ENCODE data around the gene LINC00237. TPM values are rescaled to one million over a fixed set of nuclear protein-coding genes. Genes with fewer than 3 reads are reported as not detected.

Gene LINC00237
- total and polyA plus RNA-seq, 2 of the 8 experiments (the other 6 are each of a cell fraction or from before 2014, with no cell fraction given) = 0.28 to 1.4 TPM

- no peaks in the 10 kb centered on the region for H3K36me3 ChIP-seq (ENCODE audit: control insufficient read depth in 2 of 4, insufficient read depth in 4 of 4, low read length in 3 of 4)
- ChIA-PET POLR2A (ENCODE audit: partially characterized antibody) (interaction anchor here (0.7 to 1.6 kb wide), 2 partner anchors 21 to 38 kb away, joined by 3 read pairs; no protein-coding TSS in a partner anchor), CTCF (ENCODE audit: partially characterized antibody) (interaction anchor here (0.8 to 1.9 kb wide), 2 partner anchors 109 to 173 kb away, joined by 3 to 4 read pairs; no protein-coding TSS in a partner anchor)
- FAIRE-seq (no peak), DNase-seq (ENCODE audit: low read depth in 1 of 2, low spot score in 2 of 2) (peak in 1 of 2 experiments; percentile 39)
- H3K23ac ChIP-seq (ENCODE audit: insufficient read length) = no peak overlapping the region
- no peak overlapping the region for H2BK120ac ChIP-seq (replicated peaks; ENCODE audit: low read depth, low read length)
- H2AK5ac ChIP-seq (ENCODE audit: low read depth, low read length) = no peak overlapping the region
- no peak overlapping the region for H3K4ac ChIP-seq (replicated peaks; ENCODE audit: insufficient read length, low read depth, low read length)
- H2BK20ac ChIP-seq (ENCODE audit: low read length) = no peak overlapping the region
- 91% methylated on average over 7 of the region's 7 CpGs; no CpG with 5 or more reads in 1 of the 2 experiments for WGBS, 2 experiments (ENCODE audit: extremely low coverage in 1 of 2, insufficient coverage in 1 of 2, insufficient read length in 1 of 2, insufficient replicate concordance in 2 of 2, low coverage in 1 of 2, low lambda C conversion rate in 2 of 2, missing lambda C conversion rate in 1 of 2)
- no peaks in the 10 kb centered on the region for H3K27me3 ChIP-seq (replicated peaks in 1 of 4; ENCODE audit: control insufficient read depth in 3 of 4, extremely low read depth in 1 of 4, insufficient read depth in 3 of 4, low read length in 3 of 4)
- no peak overlapping the region for H3K18ac ChIP-seq (ENCODE audit: extremely low read depth, low read length)
- TF ChIP-seq BACH1 (IDR thresholded peaks at IDR 0.05; ENCODE audit: low read length) = no peak
- TF ChIP-seq ASH2L (IDR thresholded peaks at IDR 0.05; ENCODE audit: low read length) = no peak
- TF ChIP-seq RNF2 (IDR thresholded peaks at IDR 0.05; ENCODE audit: borderline replicate concordance, low read depth, low read length, missing control alignments, poor library complexity, severe bottlenecking) = no peak
- TF ChIP-seq SUZ12 (IDR thresholded peaks at IDR 0.05; ENCODE audit: low read length) = no peak
- no peak overlapping the region for H3K14ac ChIP-seq (ENCODE audit: insufficient read length)
- H4K8ac ChIP-seq (ENCODE audit: extremely low read depth, insufficient read depth, low read length) = no peak overlapping the region
- H3K4me3 ChIP-seq (ENCODE audit: extremely low read depth in 1 of 4, insufficient read depth in 2 of 4, low read depth in 3 of 4, low read length in 4 of 4) = no peak overlapping the region
- H3K56ac ChIP-seq (replicated peaks; ENCODE audit: insufficient read length, low read depth, low read length) = no peak overlapping the region
- H3K9ac ChIP-seq (replicated peaks in 1 of 4; ENCODE audit: extremely low read depth in 1 of 4, low read depth in 3 of 4, low read length in 3 of 4) = no peak overlapping the region
- H2BK15ac ChIP-seq (ENCODE audit: low read length) = no peak overlapping the region
- H2BK5ac ChIP-seq (ENCODE audit: low read depth, low read length) = no peak overlapping the region
- no peaks in the 10 kb centered on the region for H3K23me2 ChIP-seq (ENCODE audit: low read depth, low read length)
- no peak overlapping the region for H3K27ac ChIP-seq (ENCODE audit: low read depth, low read length)
- no peak overlapping the region for H2AFZ ChIP-seq (ENCODE audit: low read length)
- H3K79me1 ChIP-seq (ENCODE audit: low read depth, low read length) = no peaks in the 10 kb centered on the region
- H3K4me2 ChIP-seq (ENCODE audit: insufficient read depth in 1 of 2, low read depth in 2 of 2, low read length in 2 of 2) = no peak overlapping the region
- H2BK12ac ChIP-seq (ENCODE audit: low read depth, low read length) = 0 out of 2 replicates have a peak overlapping the region, but pooled peaks have one; percentile 68
- no peak overlapping the region for H4K91ac ChIP-seq (replicated peaks; ENCODE audit: insufficient read length, low read length)
- H3K9me3 ChIP-seq (ENCODE audit: insufficient read depth in 2 of 2, low read depth in 1 of 2, low read length in 1 of 2) = no peaks in the 10 kb centered on the region; a peak in 1 of 4 replicates
- no peak overlapping the region for H4K5ac ChIP-seq (ENCODE audit: insufficient read length, low read depth, low read length)
- no peaks in the 10 kb centered on the region for H4K20me1 ChIP-seq (replicated peaks in 1 of 2; ENCODE audit: control insufficient read depth in 1 of 2, insufficient read depth in 2 of 2, low read length in 2 of 2)
- H3K79me2 ChIP-seq (ENCODE audit: control insufficient read depth in 1 of 2, insufficient read depth in 2 of 2, low read length in 2 of 2) = no peaks in the 10 kb centered on the region
- no peaks in the 10 kb centered on the region for H3K4me1 ChIP-seq (replicated peaks in 1 of 4; ENCODE audit: control insufficient read depth in 3 of 4, insufficient read depth in 4 of 4, low read length in 3 of 4)
Observed at GRCh38 chr20:21063276-21063675, 42.9 kb downstream of the LINC00237 start.
